Inflammatory macrophage (primary cell): ENCODE measurements around the gene C1QTNF5.

Experiments
- DNase-seq, 2 donors: peaks; one replicate each; pipeline ENCODE4 v3.0.0-alpha.2; 2020 to 2022

Gene C1QTNF5

DNA sequence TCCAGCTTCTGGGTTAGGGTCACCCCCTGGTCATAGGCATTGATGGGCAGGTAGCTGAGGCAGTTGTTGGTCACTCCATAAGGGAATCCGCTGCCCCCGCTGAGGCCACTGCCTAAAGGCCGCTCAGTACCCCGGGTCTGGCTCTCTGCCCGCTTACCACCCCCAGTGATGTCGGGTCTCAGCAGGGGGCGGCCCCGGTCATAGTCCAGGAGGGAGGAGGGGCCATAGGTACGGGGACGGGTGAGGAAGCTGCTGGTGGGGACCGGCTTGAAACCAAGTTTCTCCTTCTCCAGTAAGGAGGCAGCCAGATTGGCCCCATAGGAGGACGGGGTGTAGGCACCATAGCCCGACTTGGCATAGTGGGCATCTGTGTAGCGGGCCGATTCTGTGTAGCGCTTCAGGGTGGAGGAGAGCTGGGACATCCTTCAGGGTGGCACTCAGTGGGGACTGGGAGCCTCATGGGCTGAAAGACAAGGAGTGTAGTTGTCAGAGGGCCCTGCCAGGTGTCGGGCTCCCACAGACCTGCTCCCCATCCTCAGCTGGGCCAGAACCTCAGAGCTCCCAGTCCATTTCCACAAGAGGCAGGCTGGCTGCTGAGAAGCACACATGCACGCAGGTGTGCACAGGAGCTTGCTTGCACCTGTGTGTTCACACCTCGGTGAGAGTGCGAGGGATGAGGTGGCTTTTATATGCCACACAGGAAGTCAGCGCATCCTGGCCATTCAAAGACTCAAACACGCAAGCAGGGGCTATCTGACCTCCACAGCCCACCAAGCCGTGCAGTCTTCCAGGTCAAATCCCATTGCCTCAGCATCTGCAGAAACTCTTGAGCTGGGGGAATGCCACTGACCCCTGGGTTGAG is 32.6 kb upstream of the C1QTNF5 start:
- DNase-seq: no peak

DNA sequence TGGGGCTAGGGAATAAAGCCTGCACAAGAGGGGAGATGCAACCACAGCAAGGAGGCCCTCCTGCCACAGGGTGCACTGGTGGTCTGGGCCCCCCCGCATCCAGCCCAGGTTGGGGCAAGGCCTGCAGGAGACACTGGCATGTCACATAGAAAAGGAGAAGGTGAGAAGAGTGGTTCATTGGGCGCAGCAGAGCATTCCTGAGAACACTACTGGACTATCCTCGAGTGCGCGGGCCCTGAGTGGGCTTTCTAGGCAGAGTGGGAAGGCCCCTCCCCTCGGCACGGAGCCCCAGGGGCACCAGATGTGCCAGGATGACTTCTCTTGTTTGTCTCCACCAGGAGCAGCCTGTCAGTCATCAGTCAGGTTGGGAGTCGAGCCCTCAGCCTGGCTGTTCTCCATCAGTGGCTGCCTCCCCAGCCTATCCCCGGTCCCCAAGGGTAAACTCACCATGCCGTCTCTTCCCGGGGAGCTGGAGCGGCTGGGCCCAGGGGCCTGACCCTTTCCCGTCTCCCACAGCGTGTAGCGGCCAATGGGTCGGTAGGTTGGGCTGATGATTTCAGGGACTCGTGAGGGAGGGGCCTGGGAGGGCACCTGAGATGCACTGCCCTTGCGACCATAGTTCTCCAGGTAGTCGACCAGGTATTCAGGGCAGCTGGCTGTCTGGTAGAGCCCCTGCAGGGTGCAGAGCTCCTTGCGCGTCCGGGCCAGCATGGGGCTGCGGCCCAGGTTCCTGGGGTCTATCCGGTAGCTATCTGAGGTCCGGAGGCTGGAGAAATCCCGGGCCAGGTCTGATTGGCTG is 31.8 kb upstream of the C1QTNF5 start:
- no peak for DNase-seq

DNA sequence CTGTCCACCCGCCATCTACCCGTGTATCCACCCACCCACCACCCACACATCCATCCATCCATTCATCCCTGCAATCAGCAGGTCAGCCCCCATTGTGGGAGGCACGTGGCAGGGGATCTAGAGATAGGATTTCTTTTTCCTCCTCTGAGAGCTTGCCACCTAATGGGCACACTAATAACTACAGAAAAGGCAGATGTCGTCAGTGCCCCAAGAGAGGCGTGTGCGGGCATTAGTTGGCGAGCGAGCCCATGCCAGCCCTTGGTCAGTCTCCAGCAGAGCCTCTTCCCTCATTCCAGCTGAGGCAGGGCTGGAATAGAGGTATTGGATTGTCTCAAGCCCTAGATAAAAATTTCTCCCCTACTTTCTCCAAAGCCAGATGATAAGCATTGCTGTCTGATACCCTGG is 31.1 kb upstream of the C1QTNF5 start:
- peak; percentile 15 to 40 for DNase-seq

DNA sequence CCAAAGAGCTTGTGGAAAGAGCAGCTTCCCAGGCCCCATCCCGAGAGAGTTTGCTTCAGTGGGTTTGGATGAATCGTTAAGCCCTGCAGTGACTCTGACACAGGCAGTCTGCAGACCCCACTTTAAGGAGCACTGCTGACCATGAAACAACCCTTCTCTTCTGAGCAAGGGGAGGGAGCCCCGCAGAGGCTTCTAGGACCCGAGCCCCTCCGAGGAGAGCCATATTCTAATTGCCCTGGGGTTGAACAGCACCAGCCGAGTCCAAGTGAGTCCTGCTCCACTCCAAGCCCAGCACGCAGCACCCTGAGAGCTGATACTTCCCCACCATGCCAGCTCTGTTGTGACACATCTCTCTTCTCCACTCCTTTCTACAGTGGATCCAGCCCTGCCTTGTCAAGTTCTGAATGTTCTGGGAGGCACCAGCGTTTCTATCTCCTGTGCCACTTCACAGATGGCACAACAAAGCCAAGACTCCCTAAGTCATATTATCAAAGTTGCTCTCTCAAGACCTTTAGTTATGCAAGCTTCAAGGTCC is 30.5 kb upstream of the C1QTNF5 start:
- DNase-seq: no peak

DNA sequence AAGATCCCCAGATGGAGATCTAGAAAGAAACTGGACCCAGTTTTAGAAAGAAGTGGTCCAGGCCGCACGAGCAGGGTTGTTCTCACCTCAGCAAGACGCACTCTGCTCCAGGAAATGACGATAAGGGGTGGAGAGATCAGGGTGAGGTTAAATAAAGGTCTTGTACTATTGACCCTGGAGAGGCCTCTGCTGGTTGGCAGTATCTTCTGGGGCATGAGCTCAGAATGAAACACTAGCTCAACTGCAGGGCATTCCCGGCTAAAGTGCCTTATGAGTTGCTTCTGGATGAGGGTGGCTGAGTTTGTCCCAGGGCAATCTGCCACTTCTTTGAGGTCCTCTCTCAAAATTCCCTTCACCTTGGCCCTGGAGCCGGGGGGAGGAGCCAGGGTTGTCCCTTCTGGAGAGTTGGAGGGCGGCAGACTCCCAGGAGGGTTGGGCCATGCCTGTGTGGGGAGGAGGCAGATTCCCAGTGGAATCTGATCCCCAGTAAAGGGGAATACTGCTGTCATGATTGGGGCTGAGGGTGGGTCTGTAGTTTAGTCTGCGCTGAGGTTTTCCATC is 29.9 kb upstream of the C1QTNF5 start:
- no peak for DNase-seq

DNA sequence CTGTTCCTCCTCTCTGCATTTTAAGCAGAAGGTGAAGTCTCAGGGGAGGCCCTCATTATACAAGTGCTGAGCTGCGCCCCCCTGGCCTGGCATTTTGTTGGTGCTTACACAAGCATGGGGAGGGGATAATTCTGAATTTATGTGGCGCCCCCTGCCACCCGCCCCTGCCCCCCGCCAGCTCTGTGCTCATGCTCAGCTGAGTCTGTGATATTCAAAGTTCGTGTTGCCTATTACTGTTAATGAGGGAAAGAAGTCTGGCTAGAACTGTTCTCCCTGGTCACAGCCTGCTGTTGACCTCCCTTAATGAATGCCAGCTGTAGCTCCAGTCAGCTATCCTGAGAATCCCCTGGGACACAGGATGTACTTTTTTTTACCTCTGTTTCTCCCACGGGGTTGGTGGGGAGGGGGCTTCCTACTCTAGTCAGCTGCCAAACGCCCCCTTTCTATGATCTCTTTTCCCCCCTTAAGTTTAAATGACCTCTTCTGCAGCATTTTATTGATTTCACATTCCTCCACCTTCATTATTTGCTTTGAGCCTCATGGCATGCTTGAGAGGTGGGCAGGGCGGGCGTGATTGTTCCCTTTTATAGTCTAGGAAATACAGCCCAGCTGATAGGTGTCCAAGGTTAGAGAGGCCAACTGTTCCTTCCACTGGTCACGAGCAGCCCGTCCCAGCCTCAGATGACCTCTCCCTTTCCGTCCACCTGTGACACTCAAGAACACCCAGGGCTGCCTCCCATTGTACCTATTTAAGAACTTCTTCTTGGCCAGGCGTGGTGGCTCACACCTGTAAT is 28.6 kb upstream of the C1QTNF5 start:
- no peak for DNase-seq

DNA sequence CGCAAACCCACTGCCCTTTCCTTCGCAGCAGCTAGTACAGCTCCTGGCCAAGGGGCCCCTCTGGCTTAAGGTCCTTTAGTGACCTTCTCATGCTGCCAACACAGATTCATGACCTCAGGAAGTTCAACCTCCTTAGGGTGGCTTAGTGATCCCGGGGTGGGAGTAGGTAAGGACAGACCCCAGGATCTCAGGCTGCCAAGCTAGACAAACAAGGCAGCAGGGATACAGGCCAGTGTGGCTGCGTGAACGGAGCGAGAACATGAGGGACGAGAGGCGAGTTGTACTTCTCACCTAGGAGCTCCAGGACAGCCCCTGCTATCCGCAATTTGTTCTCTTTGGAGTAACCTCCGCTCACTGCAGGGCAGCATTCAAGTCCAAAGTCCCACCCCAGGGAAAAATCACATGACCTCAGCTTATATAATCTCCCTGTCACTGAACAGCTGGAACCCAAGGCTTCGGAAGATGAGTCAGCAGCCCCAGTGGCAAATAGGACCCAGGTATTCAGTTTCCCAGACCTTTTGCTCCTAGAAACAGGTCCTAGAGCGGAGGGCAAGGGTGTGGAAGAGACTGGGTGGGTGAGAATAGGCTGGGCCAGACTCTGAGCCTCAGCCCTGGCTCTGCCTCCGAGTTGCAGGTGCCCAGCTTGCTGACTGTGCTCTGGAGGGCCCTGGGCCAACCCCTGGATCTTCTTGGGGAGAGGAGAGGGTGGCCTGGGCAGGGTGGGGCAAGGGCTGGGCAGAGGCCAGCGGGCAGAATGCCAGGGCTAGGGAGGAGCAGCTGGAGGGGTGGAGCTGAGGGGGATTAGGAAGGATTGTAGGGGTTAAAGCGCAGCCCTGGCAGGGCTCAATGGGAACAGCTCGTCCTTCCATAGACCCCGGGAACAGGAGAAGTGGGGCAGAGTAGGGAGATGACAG is 27.7 kb upstream of the C1QTNF5 start:
- no peak for DNase-seq

DNA sequence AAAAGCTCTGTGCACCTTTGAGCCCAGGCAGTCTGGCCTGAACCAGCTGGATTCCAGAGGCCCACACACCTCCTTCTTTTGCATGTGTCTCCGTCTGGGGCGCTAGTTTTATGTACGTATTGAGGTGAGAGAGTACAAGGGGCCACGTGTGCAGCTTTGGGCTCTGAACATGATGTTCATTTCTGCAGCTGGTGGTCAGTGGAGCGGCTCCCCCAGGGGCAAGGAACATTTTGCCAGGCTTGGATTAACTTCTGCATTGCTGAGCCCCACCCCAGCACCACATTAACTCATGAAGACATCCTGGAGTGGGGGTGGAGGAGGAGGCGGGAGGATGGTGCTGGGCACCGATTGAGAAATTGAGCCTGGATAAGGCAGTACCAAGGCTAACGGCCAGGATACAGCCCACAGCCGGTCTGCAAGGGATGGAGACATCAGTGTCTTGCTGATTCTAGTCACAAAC is 27.0 kb upstream of the C1QTNF5 start:
- peak; percentile 70 to 87 for DNase-seq

DNA sequence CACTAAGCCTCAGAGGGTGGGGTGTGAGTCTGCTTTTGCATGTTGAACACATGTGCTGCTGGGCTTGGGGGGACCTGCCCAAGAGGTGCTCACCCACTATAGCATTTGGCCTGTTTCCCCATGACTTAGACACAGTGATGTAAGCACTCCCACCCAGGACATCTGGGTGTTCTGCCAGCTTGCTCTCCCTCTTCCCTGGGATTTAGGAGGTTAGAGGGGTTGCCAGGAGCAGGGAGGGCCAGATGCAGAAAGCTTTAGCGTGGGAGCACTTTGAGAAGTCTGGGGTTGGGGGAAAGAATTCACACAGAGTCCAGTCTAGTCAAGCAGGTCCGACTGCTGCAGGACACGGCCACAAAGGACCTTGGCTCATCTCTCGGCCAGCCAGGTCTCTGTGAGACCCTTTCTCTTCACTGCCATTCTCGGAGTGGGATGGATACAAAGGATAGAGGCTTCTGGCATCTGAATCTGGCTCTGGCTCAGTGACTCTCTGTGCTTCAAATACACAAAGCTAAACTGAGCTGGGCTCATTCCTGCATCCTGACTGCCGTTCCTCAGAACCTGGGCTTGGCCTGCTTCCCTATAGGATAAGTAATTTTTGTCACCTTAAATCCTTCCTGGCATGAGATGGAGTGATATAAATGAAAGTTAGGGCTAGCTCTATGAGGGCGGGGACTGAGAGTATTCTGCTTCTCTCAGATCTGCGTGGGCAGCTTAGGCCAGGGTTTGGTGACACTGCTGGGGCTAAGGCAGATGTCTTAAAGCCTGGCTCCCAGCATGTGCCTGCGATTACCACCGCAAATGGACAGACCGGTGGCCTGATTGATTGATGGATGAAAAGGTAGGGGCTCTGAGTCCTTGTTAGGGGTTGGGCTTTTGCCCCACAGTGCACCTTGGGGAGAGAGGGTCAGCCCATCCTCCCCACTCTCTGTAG is 26.3 kb upstream of the C1QTNF5 start:
- DNase-seq: peak in 1 of 2 donors; percentile 49

DNA sequence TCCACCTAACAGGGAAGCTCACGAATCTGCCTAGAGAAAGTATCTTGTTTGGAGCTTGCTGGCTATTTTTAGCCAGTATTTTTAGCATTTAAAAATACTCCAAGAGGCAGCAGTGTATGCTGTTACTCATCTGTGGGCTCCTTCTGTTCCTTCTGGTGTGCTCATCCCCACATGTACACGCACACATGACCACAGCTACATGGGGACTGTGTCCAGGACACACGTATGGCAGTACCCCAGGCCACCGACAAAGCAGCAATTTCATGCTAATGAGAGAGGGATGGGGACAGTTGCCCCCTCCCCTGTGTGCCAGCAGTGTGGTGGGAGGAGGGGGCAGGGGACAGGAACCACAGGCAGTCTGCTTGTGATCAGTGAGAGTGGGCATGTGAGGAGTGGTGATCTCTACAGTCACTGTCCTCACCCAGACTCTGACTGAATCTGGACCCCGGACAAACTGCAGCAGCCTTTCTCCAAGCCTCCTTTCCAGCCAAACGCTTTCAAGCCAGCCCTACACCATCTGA is 24.4 kb upstream of the C1QTNF5 start:
- DNase-seq: peak; percentile 54 to 78

DNA sequence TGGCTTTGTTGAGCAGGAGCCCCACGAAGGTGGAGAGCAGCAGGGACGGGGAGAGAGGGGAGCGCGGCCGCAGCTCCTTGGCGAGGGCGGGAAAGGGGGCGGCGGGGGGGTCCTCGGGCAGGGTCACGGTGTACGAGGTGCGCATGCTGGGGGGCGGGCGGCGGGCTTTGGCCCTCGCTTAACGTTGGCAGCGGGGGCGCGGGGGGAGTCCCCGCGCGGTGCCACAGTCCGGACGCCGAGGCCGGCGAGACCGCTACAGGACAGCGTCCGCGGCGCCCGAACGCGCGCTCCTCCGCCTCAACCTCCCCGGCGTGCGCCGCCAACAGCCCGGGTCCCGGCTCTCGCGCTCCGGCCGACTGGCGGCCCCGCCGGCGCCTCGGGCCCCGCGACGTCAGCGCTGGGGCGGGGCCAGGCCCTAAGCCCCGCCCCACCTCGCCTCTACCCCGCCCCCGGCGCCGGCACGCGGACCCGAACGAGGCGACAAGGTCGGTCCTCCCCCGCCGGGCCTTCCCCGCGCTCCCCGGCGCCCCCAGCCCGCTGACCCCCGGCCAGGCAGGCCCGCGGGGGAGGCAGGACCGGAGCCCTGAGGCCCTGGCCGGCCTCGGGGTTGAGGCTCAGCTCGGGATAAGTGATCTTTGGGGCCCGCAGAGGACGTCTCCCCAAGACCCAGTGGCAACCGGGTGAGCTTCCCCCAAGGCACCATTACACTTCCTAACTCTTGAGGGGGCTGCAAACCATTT is 23.3 kb upstream of the C1QTNF5 start:
- peak; percentile 68 to 83 for DNase-seq

DNA sequence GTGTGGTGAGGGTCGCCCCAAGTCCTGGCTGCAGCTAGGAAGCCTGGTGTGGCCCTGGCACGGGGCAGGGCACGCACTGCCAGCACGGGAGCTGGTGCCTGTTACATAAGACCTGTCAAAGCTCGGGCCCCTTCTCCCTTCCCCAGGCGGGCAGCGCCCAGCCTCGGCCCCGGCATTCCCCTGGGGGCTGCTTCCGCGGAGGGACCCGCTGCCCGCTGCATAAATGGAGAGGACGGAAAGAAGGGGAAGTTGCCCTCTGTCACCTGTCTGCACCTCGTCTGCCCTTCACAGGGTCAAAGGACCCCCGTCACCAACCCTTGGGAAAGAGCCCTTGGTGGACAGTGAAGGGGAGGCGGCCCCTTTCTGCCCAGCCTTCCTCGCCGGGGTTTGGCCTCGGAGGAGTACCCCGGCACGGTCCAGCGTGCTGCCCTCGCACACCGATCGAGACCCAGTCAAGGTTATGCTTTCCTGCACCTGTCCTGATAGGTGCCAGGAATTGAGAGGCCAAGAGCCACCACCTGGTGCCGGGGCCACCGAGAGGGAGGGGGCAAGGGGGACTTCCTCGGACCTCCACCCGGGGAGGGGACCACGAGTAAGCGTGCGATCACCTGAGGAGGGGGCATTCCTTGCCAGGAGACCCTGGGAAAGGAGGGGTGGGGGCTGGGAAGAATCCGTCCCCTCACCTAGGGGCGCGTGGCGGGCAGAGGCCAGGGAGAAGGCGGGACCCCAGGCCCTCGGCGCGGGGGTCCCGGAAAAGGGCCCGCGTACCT is 22.6 kb upstream of the C1QTNF5 start:
- DNase-seq: no peak

DNA sequence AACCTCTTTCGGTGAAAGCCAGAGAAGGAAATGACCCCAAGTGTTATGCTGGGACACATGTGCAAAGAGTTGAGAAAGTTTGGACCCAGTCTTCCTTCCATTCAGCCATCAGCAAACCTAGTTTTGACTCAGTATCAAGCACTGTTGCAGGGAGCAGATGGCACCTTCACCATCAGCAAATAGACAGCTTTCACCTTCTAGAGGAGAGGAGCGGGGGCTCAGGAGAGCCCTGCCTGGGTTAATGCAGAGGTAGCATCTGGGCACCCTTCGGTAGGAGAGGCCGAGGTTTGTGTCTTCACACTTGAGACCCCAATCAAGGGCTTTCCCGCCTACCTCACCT is 22.0 kb upstream of the C1QTNF5 start:
- DNase-seq: no peak

DNA sequence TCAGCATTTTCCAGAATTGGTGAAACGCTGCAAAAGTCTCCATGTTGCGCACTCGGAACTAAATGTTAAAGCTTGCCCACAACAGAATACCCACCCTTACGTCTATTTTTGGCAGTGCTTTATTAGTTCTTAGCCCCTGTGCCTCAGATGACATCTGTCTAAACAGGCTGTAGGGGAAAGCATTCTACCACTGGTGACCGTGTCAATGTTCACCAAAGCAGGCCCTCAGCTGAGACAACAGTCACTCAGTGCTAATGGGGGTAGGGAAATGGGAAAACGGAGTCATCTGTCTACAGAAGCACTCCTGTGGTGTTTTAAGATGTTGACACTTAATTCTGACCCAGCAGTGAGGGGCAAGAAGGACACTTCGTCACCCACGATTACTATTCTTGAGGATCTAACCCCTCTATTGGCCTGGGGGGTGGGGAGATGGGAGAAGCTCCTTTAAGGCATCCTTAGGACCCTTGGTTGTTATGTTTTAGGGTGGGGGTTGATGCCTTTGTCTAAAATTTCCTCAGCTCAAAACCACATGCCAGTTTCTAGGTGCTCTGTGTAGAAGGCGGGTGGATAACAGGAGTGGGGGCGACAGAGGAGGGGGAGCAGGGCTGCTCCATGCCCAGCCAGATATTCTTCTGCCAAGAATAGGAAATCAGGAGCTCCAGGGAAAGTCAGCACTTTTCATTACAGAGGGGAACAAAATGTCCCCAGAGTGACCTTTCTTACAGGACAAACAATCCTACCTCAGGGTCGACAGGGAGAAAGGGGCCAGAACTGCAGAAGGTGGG is 21.4 kb upstream of the C1QTNF5 start:
- DNase-seq: peak in 1 of 2 donors; percentile 55

DNA sequence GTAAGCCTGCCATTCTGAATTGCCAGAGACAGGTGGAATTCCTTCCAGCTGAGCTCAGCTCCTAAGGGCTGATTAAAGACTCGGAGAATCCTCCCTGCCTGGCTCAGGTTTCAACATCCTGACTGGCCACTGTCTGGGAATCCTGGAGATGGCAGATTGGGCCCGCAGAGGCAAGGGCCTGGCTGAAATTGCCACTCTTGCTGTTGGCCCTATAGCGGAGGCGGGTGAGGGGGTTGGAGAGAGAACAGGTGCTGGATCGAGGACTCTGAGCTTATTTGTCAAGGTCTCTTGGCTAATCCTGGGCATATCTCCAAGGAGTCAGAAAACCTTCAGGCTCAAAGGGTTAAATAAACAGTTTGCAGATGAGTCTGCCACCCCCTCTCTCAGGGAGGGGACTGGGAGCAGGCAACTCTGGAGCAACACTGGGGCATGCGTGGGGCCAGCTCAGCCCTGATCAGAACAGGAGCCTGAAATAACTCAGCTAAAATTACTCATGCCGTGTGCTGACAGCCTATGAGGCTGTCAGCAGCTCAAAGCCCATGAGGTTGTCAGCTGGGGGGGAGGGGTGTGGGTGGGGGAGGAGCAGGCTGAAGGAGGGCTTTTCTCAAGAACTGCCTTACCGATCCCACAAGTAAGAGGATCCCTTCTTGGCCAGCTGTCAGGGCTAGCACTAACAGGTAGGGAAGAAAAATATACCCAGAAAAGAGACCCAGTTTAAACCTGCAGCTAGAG is 20.5 kb upstream of the C1QTNF5 start:
- DNase-seq: peak; percentile 84 to 95

DNA sequence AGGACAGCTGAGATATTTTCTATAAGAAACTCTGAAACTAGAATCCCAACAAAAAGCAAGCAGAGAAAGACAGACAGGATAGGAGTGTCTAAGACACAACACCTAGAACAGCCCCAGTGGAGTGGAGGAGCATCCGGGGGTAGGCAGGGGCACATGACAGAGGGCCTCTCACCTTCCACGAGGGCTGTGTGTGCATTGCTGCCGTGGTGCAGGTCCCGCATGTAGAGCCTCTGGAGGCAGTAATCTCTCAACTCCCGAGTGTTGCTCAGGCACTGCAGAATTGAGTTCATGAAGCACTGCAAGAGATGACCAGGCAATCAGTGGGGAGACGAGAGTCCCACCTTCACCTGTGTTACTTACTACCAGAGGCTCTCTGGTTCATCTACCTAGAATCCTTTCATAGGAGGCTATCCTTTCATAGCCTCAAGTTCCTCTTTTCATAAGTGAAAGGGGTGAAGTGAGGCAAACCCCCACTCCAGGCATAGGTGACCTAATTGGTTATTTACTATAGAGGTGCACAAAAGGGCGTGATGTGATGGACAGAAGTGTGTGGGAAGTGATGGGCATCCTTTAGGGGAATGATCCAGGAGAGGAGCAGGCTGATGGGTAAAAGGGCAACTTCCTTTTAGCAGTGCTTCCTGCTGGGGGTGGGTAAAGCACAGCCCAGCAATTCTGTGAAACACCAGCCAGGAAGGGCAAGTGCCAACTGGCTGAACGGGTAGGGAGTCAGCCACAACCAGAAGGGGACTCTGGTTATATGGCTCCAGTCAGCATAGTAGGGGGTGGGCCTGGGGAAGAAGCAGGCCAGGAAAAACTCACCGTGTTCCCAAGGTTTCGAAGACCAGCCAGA is 18.9 kb upstream of the C1QTNF5 start:
- peak; percentile 71 to 80 for DNase-seq
